Caco-2 (cell line): ENCODE data around the gene C6orf118. TPM values are rescaled to one million over a fixed set of nuclear protein-coding genes. Genes with fewer than 3 reads are reported as not detected.

Source experiments
- BruUV-seq: library from RNA; stranded (reverse); fragments of 400-500 nt; replicated peaks from 2 replicates; lab custom pipeline; 2021; lab: Mats Ljungman, UMichigan
- CTCF ChIA-PET: fragments of 300-600 bp; sonication (Branson Sonifier 250); formaldehyde crosslinking; loops from one replicate; lab custom pipeline; 2022; ENCODE audit warnings: antibody characterized with exemption; lab: Charles Lee
- POLR2A ChIA-PET: fragments of 300-600 bp; sonication (Branson Sonifier 250); formaldehyde crosslinking; loops from one replicate; lab custom pipeline; 2022; ENCODE audit warnings: antibody characterized with exemption; lab: Charles Lee
- DNase-seq, 2 experiments: peaks; one replicate each; pipeline versions ENCODE4 v3.0.0 to v3.0.0-alpha.2; 2020 to 2022
- H3K27me3 ChIP-seq: replicated peaks from 2 replicates; pipeline ENCODE4 v1.6.0; 2011; ENCODE audit warnings: low read length; ENCODE audit not compliant: control insufficient read depth, insufficient read depth
- H3K36me3 ChIP-seq: 2 replicates; pipeline ENCODE4 v1.5.1; 2011; ENCODE audit warnings: low read length; ENCODE audit not compliant: control insufficient read depth, insufficient read depth
- H3K4me1 ChIP-seq: fragments of 250-450 bp; sonication (Bioruptor Pico); 2 replicates; pipeline ENCODE4 v1.5.1; 2020; ENCODE audit warnings: mild to moderate bottlenecking
- H3K4me3 ChIP-seq: 2 replicates; pipeline ENCODE4 v1.5.1; 2011; ENCODE audit warnings: low read depth, mild to moderate bottlenecking, control low read depth, low read length
- H3K9me3 ChIP-seq: fragments of 250-450 bp; sonication (Bioruptor Pico); 2 replicates; pipeline ENCODE4 v1.5.1; 2020; ENCODE audit warnings: mild to moderate bottlenecking, moderate library complexity
- H3K27ac Mint-ChIP-seq: one replicate; pipeline ENCODE4 v1.8.0; 2022; ENCODE audit warnings: mixed read lengths; ENCODE audit not compliant: unreplicated experiment
- H3K27me3 Mint-ChIP-seq: one replicate; pipeline ENCODE4 v1.8.0; 2022; ENCODE audit warnings: mixed read lengths; ENCODE audit not compliant: insufficient read depth, unreplicated experiment
- H3K36me3 Mint-ChIP-seq: one replicate; pipeline ENCODE4 v1.8.0; 2022; ENCODE audit warnings: mild to moderate bottlenecking, mixed read lengths; ENCODE audit not compliant: insufficient read depth, unreplicated experiment
- H3K4me1 Mint-ChIP-seq: one replicate; pipeline ENCODE4 v1.8.0; 2022; ENCODE audit warnings: low read depth, mixed read lengths; ENCODE audit not compliant: unreplicated experiment
- H3K4me3 Mint-ChIP-seq: one replicate; pipeline ENCODE4 v1.8.0; 2022; ENCODE audit warnings: mild to moderate bottlenecking, moderate library complexity, mixed read lengths; ENCODE audit not compliant: unreplicated experiment
- H3K9me3 Mint-ChIP-seq: one replicate; pipeline ENCODE4 v1.8.0; 2022; ENCODE audit warnings: mixed read lengths; ENCODE audit not compliant: unreplicated experiment
- CTCF ChIP-seq, 2 experiments: fragments of 200-600 bp in 1 of 2; IDR thresholded peaks; 1 replicate in 1 of 2; 2 replicates in 1 of 2; pipeline versions ENCODE4 v1.5.1 to v1.8.0; 2011 to 2022; ENCODE audit warnings: antibody characterized with exemption in 1 of 2, control low read depth in 1 of 2, inconsistent platforms in 1 of 2, low read depth in 1 of 2, low read length in 1 of 2, mild to moderate bottlenecking in 1 of 2, moderate library complexity in 1 of 2; ENCODE audit not compliant: insufficient read depth in 1 of 2, severe bottlenecking in 1 of 2, unreplicated experiment in 1 of 2
- intact Hi-C: fragments of 100-400 bp; cut with micrococcal nuclease; formaldehyde crosslinking; loops from one replicate; pipeline ENCODE4 v1.10.0; 2022; ENCODE audit not compliant: unreplicated experiment
- total RNA-seq: library from RNA; stranded (reverse); gene quantifications from 2 replicates; pipeline ENCODE4 v1.2.3, GENCODE V29; 2022

The C6orf118 gene
- total RNA-seq, 1 experiment from 2014 or later: not detected

- no peaks in the 10 kb centered on the region for H3K9me3 Mint-ChIP-seq
- no TSS peak for BruUV-seq
- H3K4me3 Mint-ChIP-seq: no peak overlapping the region
- ChIA-PET POLR2A (interaction anchor here (0.6 kb wide), 1 partner anchor 500 kb away, joined by 12 read pairs; no protein-coding TSS in a partner anchor), CTCF (no interaction called here)
- no peaks in the 10 kb centered on the region for H3K4me1 Mint-ChIP-seq
- intact Hi-C loops: no loop called here
- H3K27ac Mint-ChIP-seq: no peak overlapping the region
- H3K27me3 Mint-ChIP-seq: peaks cover 9% of the 10 kb centered on the region
- no peaks in the 10 kb centered on the region for H3K4me1 ChIP-seq
- H3K36me3 ChIP-seq: no peaks in the 10 kb centered on the region
- TF ChIP-seq CTCF (IDR thresholded peaks at IDR 0.05; ENCODE audit: insufficient read depth in 1 of 2, low read depth in 1 of 2, low read length in 1 of 2, severe bottlenecking in 1 of 2, unreplicated experiment in 1 of 2): no peak
- no peak for DNase-seq
- H3K36me3 Mint-ChIP-seq: no peaks in the 10 kb centered on the region
- no peaks in the 10 kb centered on the region; the same call in 1 of the 2 replicates for H3K9me3 ChIP-seq
- no peaks in the 10 kb centered on the region for H3K27me3 ChIP-seq
- no peak overlapping the region for H3K4me3 ChIP-seq
Observed at GRCh38 chr6:165268987-165269386, 40.4 kb downstream of the C6orf118 start.

GRCh38 chr6:165266621-165267020, 42.8 kb downstream of the C6orf118 start:
- Mint-ChIP-seq H3K27me3 (peaks cover 8% of the 10 kb centered on the region), H3K9me3 (no peaks in the 10 kb centered on the region), H3K27ac (no peak overlapping the region), H3K4me1 (no peaks in the 10 kb centered on the region), H3K36me3 (no peaks in the 10 kb centered on the region), H3K4me3 (no peak overlapping the region)
- no peak for TF ChIP-seq CTCF (IDR thresholded peaks at IDR 0.05; ENCODE audit: insufficient read depth in 1 of 2, low read depth in 1 of 2, low read length in 1 of 2, severe bottlenecking in 1 of 2, unreplicated experiment in 1 of 2)
- Histone ChIP-seq H3K36me3 (no peaks in the 10 kb centered on the region), H3K4me3 (no peak overlapping the region), H3K27me3 (no peaks in the 10 kb centered on the region), H3K9me3 (no peaks in the 10 kb centered on the region; the same call in 1 of the 2 replicates), H3K4me1 (no peaks in the 10 kb centered on the region)
- no TSS peak for BruUV-seq
- no peak for DNase-seq
- ChIA-PET POLR2A (no interaction called here), CTCF (no interaction called here)
- intact Hi-C loops: no loop called here

GRCh38 chr6:165266191-165266590, 43.2 kb downstream of the C6orf118 start:
- Mint-ChIP-seq H3K36me3 (no peaks in the 10 kb centered on the region), H3K27ac (no peak overlapping the region), H3K4me3 (no peak overlapping the region), H3K27me3 (peaks cover 8% of the 10 kb centered on the region), H3K9me3 (no peaks in the 10 kb centered on the region), H3K4me1 (no peaks in the 10 kb centered on the region)
- no peak overlapping the region for H3K4me3 ChIP-seq
- intact Hi-C loops: no loop called here
- DNase-seq: no peak
- no peaks in the 10 kb centered on the region; the same call in 1 of the 2 replicates for H3K9me3 ChIP-seq
- H3K36me3 ChIP-seq: no peaks in the 10 kb centered on the region
- CTCF ChIA-PET: no interaction called here
- no peak for TF ChIP-seq CTCF (IDR thresholded peaks at IDR 0.05; ENCODE audit: insufficient read depth in 1 of 2, low read depth in 1 of 2, low read length in 1 of 2, severe bottlenecking in 1 of 2, unreplicated experiment in 1 of 2)
- BruUV-seq: no TSS peak
- POLR2A ChIA-PET: no interaction called here
- no peaks in the 10 kb centered on the region for H3K27me3 ChIP-seq
- no peaks in the 10 kb centered on the region for H3K4me1 ChIP-seq
